ENCODE measurements around the gene INPP5A.

The INPP5A gene

GRCh38 chr10:132643709-132644526 lies 106.3 kb downstream of the INPP5A start:
- DNase-seq, result no peak
- in situ Hi-C loops (cut with MboI; ENCODE audit: low pct_unique_long_range_greater_than_20kb, low sequenced_read_pairs), result no loop called here

GRCh38 chr10:132644527-132645246 lies 107.1 kb downstream of the INPP5A start:
- in situ Hi-C loops (cut with MboI; ENCODE audit: low pct_unique_long_range_greater_than_20kb, low sequenced_read_pairs), result no loop called here

GRCh38 chr10:132645247-132645530 lies 107.6 kb downstream of the INPP5A start:
- no peak for DNase-seq
- in situ Hi-C loops (cut with MboI; ENCODE audit: low pct_unique_long_range_greater_than_20kb, low sequenced_read_pairs), result no loop called here

More at GRCh38 chr10:132644527-132645246, 107.1 kb downstream of the INPP5A start:
- no peak for DNase-seq

GRCh38 chr10:132645630-132646442 lies 108.2 kb downstream of the INPP5A start:
- no peak for DNase-seq
- in situ Hi-C loops (cut with MboI; ENCODE audit: low pct_unique_long_range_greater_than_20kb, low sequenced_read_pairs), result no loop called here

- no peak for DNase-seq
- in situ Hi-C loops (cut with MboI; ENCODE audit: low pct_unique_long_range_greater_than_20kb, low sequenced_read_pairs), result no loop called here
Observed at GRCh38 chr10:132646443-132647097, 109.0 kb downstream of the INPP5A start.

- in situ Hi-C loops (cut with MboI; ENCODE audit: low pct_unique_long_range_greater_than_20kb, low sequenced_read_pairs), result no loop called here
Observed at GRCh38 chr10:132647424-132647823, 109.8 kb downstream of the INPP5A start.

GRCh38 chr10:132648072-132648850 lies 110.7 kb downstream of the INPP5A start:
- DNase-seq, result no peak
- in situ Hi-C loops (cut with MboI; ENCODE audit: low pct_unique_long_range_greater_than_20kb, low sequenced_read_pairs), result no loop called here

More at GRCh38 chr10:132647424-132647823, 109.8 kb downstream of the INPP5A start:
- DNase-seq, result no peak

GRCh38 chr10:132648851-132649528 lies 111.4 kb downstream of the INPP5A start:
- in situ Hi-C loops (cut with MboI; ENCODE audit: low pct_unique_long_range_greater_than_20kb, low sequenced_read_pairs), result no loop called here
- no peak for DNase-seq

- DNase-seq, result no peak
- in situ Hi-C loops (cut with MboI; ENCODE audit: low pct_unique_long_range_greater_than_20kb, low sequenced_read_pairs), result no loop called here
Observed at GRCh38 chr10:132649651-132650360, 112.2 kb downstream of the INPP5A start.

GRCh38 chr10:132650611-132651250 lies 113.1 kb downstream of the INPP5A start:
- in situ Hi-C loops (cut with MboI; ENCODE audit: low pct_unique_long_range_greater_than_20kb, low sequenced_read_pairs), result no loop called here

GRCh38 chr10:132651511-132652029 lies 114.0 kb downstream of the INPP5A start:
- DNase-seq, result no peak
- in situ Hi-C loops (cut with MboI; ENCODE audit: low pct_unique_long_range_greater_than_20kb, low sequenced_read_pairs), result no loop called here

More at GRCh38 chr10:132650611-132651250, 113.1 kb downstream of the INPP5A start:
- DNase-seq, result no peak

- in situ Hi-C loops (cut with MboI; ENCODE audit: low pct_unique_long_range_greater_than_20kb, low sequenced_read_pairs), result no loop called here
- no peak for DNase-seq
Observed at GRCh38 chr10:132652446-132652845, 114.9 kb downstream of the INPP5A start.

GRCh38 chr10:132652936-132653590 lies 115.5 kb downstream of the INPP5A start:
- no peak for DNase-seq
- in situ Hi-C loops (cut with MboI; ENCODE audit: low pct_unique_long_range_greater_than_20kb, low sequenced_read_pairs), result no loop called here

- DNase-seq, result no peak
- in situ Hi-C loops (cut with MboI; ENCODE audit: low pct_unique_long_range_greater_than_20kb, low sequenced_read_pairs), result no loop called here
Observed at GRCh38 chr10:132653721-132654120, 116.1 kb downstream of the INPP5A start.

- in situ Hi-C loops (cut with MboI; ENCODE audit: low pct_unique_long_range_greater_than_20kb, low sequenced_read_pairs), result no loop called here
- DNase-seq, result no peak
Observed at GRCh38 chr10:132654121-132654571, 116.6 kb downstream of the INPP5A start.
